OCI-M1 (cell line): ENCODE data around the gene SNX1.

Experiments
- DNase-seq: peaks from one replicate; lab custom pipeline; 2025; lab: John Stamatoyannopoulos, UW

Gene SNX1

GRCh38 chr15:64163659-64164362 lies 68.0 kb downstream of the SNX1 start:
- DNase-seq, result peak; percentile 63

- no peak for DNase-seq
Observed at GRCh38 chr15:64164436-64164835, 68.7 kb downstream of the SNX1 start.

- no peak for DNase-seq
Observed at GRCh38 chr15:64166102-64166890, 70.5 kb downstream of the SNX1 start.

GRCh38 chr15:64180235-64180824 lies 84.5 kb downstream of the SNX1 start:
- no peak for DNase-seq

GRCh38 chr15:64182859-64183370 lies 87.1 kb downstream of the SNX1 start:
- no peak for DNase-seq

GRCh38 chr15:64185146-64185911 lies 89.5 kb downstream of the SNX1 start:
- no peak for DNase-seq

GRCh38 chr15:64187396-64188191 lies 91.8 kb downstream of the SNX1 start:
- DNase-seq, result no peak
